Measurements from ENCODE around the gene ZSWIM1. TPM values are rescaled to one million over a fixed set of nuclear protein-coding genes. Genes with fewer than 3 reads are reported as not detected.

ZSWIM1 gene
- total and polyA plus RNA-seq, 2 donors (not counting 3 experiments of a cell fraction or from before 2014, with no cell fraction given) = 8.5 to 10.0 TPM

DNA sequence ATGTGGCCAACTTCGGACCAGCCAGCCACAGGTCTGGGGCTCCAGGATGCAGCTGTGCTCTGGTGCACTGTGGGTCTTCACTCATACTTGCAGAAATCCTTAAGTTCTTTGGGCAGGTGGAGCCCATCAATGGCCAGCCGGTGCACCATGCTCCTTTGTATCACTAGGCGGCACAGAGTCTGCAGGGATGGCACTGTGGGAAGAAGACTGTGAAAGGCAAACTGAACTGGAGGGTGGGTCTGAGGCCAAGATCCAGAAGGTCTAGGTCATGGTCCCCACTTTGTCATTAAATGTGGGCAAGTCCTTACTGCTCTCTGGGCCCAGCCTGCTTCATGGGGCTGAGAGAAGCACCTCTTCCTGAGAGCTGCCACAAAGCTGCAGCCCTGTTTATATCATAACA, 7.7 kb downstream of the ZSWIM1 start:
- Histone ChIP-seq H2AFZ (ENCODE audit: low read depth, low read length) (no peak overlapping the region), H3K4me1 (ENCODE audit: control insufficient read depth, extremely low read depth, insufficient read depth, low read length) (peaks cover 31% of the 10 kb centered on the region), H3K79me2 (ENCODE audit: control insufficient read depth, insufficient read depth, low read length) (peaks cover 4% of the 10 kb centered on the region), H3K27me3 (ENCODE audit: control insufficient read depth in 2 of 2, insufficient read depth in 2 of 2, low read length in 2 of 2) (no peaks in the 10 kb centered on the region), H3K4me3 (replicated peaks in 1 of 3; ENCODE audit: insufficient read depth in 1 of 3, low read depth in 1 of 3, low read length in 3 of 3) (no peak overlapping the region), H3K4me2 (ENCODE audit: insufficient read depth, low read length) (no peak overlapping the region), H3K36me3 (ENCODE audit: control insufficient read depth in 2 of 2, extremely low read depth in 1 of 2, insufficient read depth in 2 of 2, low read length in 2 of 2) (peaks cover under 1 to 12% of the 10 kb centered on the region in 2 experiments), H3K9ac (replicated peaks; ENCODE audit: extremely low read depth, insufficient read depth, low read length) (no peak overlapping the region), H3K27ac (ENCODE audit: insufficient read depth, low read depth, low read length) (no peak overlapping the region), H4K20me1 (replicated peaks; ENCODE audit: control insufficient read depth, extremely low read depth, insufficient read depth, low read length) (no peaks in the 10 kb centered on the region), H3K9me1 (replicated peaks; ENCODE audit: control insufficient read depth, extremely low read depth, insufficient read depth, low read length) (no peaks in the 10 kb centered on the region), H3K9me3 (replicated peaks; ENCODE audit: control insufficient read depth, insufficient read depth, low read length) (no peaks in the 10 kb centered on the region)
- BruUV-seq (replicated peaks) = no TSS peak
- TF ChIP-seq, protein P1, sequence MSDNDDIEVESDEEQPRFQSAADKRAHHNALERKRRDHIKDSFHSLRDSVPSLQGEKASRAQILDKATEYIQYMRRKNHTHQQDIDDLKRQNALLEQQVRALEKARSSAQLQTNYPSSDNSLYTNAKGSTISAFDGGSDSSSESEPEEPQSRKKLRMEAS (IDR thresholded peaks at IDR 0.05; ENCODE audit: insufficient read depth, insufficient read length) = no peak
- TF ChIP-seq POLR2A (IDR thresholded peaks at IDR 0.05; ENCODE audit: low read depth, low read length) (no peak), MYC (IDR thresholded peaks at IDR 0.05; ENCODE audit: low read depth, low read length) (no peak), POLR2AphosphoS5 (IDR thresholded peaks at IDR 0.05; ENCODE audit: insufficient read depth, low read depth, low read length) (no peak), FOS (IDR thresholded peaks at IDR 0.05; ENCODE audit: borderline replicate concordance, insufficient read depth, low read length) (no peak), EZH2 (IDR thresholded peaks at IDR 0.05; ENCODE audit: borderline replicate concordance, low read depth, low read length, severe bottlenecking) (no peak)
- dilution Hi-C loops (cut with MboI; ENCODE audit: extremely low pct_ligation_motif_present, low sequenced_read_pairs) = no loop called here
- POLR2A ChIA-PET = interaction anchor here (3.5 kb wide), 1 partner anchor 45 kb away, joined by 26 read pairs; the partner anchor contains the start of gene PCIF1
- no peak for FAIRE-seq
- intact Hi-C loops (cut with micrococcal nuclease) = no loop called here
- no peak for DNase-seq (ENCODE audit: low read depth, low spot score)
- CTCF ChIA-PET = interaction anchor here (0.9 to 4.9 kb wide), 4 partner anchors 8 to 82 kb away, joined by 3 to 35 read pairs (median 14); partner anchors contain the start of genes ZNF335 and ZSWIM1

All from endothelial cell of umbilical vein (primary cell).